HG03039 (cell line): Measurements from ENCODE around the gene PMFBP1.
"Not testable (repeated sequence)": the region's sequence is repeated elsewhere in the genome, so short reads cannot be mapped to it uniquely, and the experiment has no call there.

ENCODE experiments used
- ATAC-seq: cut with Tn5 transposase; IDR thresholded peaks from one replicate; pipeline ENCODE4 v1.9.1; 2021; ENCODE audit warnings: mild to moderate bottlenecking, moderate library complexity; ENCODE audit not compliant: unreplicated experiment

The PMFBP1 gene

DNA sequence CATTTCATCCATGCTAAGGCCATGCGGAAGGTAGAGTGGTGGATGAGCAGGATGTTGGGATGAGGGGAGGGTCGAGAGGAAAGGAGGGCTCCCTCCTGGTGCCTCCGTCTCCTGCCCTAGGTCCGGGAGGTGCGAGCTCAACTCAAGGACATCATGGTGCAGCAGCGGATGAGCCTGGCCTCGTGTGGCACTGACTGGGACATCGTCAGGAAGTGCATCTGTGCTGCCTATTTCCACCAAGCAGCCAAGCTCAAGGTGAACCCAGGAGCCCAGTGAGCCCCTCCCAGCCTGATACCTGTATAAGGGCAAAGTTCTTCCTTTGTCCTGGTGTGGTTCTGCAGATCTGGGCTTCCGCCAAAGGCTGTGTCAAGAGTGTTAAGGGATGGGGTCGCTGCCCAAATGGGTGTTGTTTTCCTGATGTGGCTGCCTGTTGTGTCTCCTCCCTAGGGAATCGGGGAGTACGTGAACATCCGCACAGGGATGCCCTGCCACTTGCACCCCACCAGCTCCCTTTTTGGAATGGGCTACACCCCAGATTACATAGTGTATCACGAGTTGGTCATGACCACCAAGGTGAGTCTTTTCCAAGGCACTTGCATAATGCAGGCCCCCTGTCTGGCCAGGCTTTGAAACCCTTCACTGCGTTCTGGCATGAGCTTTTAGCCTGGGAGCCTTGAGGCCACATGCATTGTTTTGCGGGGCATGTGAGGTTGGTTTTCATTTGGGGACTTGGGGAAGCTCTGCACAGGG, 63.4 kb downstream of the PMFBP1 start:
- no peak for ATAC-seq

DNA sequence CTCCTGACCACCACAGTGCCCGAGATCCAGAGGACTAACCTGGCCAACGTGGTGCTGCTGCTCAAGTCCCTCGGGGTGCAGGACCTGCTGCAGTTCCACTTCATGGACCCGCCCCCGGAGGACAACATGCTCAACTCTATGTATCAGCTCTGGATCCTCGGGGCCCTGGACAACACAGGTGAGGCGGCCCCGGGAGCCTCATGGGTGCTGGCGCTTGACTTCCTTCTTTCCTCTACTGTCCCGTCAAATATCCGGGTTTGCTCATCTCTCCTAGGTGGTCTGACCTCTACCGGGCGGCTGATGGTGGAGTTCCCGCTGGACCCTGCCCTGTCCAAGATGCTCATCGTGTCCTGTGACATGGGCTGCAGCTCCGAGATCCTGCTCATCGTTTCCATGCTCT, 64.6 kb downstream of the PMFBP1 start:
- no peak for ATAC-seq

DNA sequence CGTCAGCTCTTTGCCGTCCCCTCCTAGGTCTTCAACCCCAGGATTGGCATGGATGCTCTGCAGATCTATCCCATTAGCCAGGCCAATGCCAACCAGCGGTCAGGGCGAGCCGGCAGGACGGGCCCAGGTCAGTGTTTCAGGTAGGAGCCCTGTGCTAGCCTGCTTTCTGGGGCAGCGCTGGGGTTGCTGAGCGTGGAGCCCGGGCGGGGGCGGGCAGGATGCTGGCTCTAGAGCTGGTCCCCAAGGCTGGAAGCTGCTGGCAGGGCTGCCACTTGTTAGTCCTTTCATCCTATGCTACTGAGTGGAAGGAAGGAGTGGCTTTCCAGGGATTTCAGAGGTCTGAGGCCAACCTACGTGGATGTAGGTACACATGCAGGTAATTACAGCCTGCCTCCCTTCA, 66.0 kb downstream of the PMFBP1 start:
- no peak for ATAC-seq

DNA sequence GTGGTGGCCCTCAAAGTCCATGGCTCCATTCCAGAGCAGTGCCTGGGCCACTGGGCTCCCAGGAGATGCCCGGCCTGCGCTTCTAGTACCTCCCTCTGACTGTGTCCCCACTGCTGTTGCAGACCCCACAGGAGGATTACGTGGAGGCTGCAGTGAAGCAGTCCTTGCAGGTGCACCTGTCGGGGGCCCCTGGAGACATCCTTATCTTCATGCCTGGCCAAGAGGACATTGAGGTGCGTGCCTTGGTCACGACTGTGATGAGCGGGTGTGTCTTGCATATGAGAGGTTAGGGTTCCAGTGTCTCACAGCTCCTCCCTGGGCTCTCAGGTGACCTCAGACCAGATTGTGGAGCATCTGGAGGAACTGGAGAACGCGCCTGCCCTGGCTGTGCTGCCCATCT, 67.0 kb downstream of the PMFBP1 start:
- no peak for ATAC-seq

DNA sequence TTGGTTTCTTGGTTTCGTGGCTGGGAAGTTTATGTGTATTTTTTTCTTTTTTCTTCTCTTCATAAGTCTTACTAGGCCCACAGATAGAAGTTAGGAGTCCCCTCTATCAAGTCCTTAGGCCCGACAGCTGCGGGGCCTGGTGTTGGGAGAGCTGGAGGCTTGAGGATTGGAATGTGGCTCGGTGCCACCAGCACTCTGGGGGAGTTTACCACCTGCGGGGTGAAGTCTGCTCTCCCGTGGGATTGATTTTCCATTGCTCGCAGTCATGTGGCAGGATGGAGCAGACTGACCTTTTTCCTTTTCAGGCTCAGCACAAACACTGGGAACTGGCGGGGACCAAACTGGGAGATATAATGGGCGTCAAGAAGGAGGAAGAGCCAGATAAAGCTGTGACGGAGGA, 70.8 kb downstream of the PMFBP1 start:
- no peak for ATAC-seq

DNA sequence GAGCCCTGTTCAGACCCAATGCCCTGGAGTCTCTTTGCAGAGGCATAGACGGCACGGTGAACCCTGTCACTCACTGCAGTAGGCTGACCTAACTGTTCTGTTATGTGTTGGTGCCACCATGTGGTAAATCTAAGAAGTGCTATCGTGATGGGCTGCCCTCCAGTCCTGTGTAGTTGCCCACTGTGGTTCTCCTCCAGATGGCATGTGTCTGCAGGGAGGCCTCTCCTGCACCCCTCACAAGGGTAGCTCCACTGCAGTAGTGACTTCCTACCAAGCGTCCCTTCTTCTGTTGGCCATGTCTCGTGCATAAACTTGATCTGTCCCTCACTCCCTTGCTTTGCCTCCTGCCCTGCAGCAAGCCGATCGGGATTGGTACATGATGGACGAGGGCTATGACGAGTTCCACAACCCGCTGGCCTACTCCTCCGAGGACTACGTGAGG, 72.6 kb downstream of the PMFBP1 start:
- peak; percentile 53 for ATAC-seq

DNA sequence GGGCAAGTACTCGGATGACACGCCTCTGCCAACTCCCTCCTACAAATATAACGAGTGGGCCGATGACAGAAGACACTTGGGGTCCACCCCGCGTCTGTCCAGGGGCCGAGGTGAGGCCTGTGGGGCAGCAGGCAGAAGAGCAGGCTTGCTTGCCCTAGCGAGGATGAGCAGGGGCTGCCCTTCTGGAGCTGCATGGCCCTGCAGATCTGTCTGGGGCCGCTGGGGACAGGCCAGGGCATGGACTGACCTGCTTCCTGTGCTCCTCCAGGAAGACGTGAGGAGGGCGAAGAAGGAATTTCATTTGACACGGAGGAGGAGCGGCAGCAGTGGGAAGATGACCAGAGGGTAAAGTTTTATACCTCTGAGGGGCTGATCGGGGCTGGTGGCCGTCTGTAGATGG, 73.0 kb downstream of the PMFBP1 start:
- ATAC-seq = no peak

DNA sequence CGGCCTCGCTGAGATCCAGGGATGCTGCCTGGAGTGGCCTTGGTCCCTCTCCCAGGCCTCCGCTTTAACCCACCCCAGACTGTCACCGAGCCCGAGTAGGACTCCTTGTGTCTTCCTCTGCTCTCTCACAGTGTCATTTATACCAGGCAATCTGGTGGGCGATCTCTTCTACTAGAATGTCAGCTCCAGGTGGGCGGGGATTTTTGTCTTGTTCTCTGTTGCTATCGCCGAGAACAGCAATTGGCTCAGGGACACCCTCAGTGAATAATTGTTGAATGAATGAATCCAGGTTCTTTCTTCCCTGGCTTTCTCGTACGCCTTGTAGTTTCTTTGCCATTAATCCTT, 77.7 kb downstream of the PMFBP1 start:
- ATAC-seq = no peak

DNA sequence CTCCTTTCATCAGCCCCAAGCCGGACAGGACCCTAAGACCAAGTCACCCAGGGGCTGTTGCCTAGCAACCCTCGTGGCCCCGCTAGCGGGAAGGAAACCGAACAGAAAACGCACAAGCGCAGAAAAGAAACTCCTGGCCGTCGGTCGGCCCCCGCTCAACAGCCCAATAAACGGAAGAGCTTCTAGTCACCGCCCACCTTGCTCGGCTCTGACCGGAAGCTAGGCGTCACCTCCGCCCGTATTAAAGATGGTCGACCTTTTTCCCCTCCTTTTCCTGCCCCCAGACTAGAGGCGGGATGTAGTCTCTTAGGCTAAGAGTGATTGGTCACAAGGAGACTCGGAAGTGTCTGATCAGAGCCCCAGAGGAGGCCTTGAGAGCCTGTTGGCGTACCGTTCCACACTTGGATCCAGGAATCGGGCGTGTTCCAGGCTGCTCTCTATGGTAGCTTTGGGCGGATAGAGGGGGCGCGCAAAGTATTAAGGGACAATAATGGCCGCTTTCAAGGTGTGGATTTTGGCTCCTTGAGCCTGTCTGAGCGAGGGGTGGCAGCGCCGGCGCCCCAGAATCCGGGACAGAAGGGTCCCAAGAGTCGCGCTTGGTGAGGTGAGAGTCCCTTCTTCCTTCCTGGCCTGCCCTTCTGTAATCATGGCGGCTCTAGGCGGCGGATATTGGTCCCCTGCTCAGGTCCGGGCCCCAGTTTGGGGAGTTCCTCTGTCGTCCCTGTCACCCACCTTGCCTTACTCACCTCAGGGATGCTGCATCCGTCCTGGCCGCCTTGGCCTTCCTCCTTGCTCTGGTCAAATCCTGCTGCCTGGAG, 78.3 kb downstream of the PMFBP1 start, which contains the start of the genes DHX38 and TXNL4B:
DHX38 (plus strand) TSS at position 400 of the 818 bp plus-strand sequence. CDS start 2,311 bp downstream, outside the sequence.
TXNL4B (minus strand) TSS at position 173 of the 818 bp plus-strand sequence. CDS start 2,871 bp downstream, outside the sequence.
- peak; percentile 96 for ATAC-seq

DNA sequence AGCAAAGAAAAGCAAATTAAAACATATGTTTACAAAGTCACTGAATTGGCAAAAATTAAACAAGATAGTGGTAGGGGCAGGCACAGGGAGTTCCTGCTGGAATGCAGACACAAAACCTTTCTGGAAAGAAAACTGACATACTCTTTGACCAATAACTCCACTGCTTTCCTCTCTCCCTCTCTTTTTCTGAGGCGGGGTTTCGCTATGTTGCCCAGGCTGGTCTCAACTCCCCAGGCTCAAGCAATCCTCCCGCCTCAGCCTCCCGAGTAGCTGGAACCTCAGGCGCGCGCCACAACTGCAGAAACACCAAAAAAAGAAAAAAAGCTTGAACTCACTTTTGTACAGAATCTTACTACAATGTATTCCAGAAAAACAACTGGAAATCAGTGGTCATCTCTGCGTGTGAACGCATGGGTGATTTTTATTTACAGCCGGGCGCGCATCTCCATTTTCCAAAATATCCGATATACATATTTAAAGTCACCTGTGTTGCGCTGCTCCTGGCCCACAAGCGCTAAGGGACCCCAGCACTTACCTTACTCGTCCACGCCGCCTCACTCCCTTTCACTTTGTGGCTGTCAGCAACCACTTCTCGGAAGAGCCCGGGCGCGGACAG, 79.0 kb downstream of the PMFBP1 start:
- ATAC-seq = no peak

DNA sequence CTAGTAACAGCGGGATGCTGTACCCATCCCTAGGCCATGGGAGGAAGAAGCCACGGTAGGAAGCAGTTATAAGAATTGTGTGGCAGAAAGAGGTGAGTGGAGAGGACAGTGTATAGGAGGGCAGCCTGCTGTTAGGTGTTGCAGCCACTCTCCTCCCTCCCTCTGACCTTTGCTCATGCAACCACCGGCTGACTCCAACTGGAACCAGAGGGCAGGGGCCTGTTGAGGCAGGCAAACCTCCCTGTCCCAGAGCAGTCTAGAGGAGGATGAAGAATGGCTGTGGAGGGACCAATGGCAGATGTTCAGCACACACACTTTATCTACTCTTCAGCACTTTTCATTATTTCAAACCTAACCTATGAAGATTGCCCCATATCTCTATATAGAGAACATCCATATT, 80.7 kb downstream of the PMFBP1 start:
- no peak for ATAC-seq

DNA sequence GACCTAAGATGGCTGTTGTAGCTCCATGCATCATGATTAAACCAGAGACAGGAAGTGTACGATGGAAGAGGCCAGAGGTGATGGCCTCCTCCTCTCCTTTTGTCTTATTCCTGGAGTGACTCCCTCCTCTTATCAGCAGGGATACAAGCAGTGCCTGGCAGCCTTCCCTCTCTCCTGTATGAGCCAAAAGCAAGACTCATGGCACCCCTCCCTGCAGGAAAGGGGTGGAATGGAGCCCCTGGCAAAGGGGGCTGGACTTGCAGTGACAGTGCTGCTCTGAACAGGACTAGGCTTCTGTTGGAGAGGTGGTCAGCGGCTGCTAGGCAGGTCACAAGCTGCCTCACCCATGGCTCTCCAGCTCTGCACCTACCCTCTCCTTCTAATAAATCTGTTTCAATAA, 87.0 kb downstream of the PMFBP1 start:
- ATAC-seq = no peak

DNA sequence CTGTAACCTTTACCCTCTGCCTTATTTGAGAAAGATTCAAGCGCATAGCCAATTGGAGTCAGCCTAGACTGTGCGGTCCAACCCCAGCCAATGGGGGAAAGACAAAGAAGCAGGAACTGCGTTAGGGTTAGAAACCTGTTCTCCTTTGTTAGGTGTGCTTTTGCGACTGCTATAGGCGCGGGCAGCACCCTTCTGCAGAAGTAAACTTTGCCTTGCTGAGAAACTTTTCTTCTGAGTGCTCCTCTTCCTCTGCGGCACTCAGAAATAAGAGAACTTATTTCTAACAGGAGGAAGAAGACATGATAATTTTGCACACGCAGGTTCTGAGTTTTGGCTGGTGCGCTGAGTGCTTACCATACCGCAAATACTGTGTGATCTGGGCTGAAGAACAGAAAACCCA, 87.5 kb downstream of the PMFBP1 start:
- ATAC-seq = no peak

DNA sequence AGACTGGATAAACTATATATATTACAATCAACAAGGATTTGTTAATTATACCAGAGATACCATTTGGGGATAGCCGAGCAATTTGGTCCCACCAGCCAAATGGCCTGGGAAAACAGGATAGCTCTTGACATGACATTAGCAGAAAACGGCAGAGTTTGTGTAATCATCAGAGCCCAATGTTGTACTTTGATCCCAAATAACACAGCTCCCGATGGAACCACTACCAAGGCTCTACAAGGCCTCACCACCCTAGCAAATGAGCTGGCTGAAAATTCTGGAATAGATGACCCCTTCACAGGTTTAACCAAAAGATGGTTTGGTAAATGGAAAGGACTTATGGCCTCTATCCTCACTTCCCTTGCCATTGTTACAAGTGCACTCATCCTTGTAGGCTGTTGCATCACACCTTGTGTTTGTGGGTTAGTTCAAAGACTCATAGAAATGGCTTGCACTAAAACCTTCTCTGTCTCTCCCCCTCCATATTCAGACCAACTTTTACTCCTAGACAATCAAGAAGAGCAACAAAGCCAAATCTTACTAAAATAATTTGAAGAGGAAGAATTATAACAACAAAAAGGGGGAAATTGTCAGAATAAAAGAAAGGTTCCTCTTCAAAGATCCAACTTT, 88.1 kb downstream of the PMFBP1 start:
- no peak for ATAC-seq

DNA sequence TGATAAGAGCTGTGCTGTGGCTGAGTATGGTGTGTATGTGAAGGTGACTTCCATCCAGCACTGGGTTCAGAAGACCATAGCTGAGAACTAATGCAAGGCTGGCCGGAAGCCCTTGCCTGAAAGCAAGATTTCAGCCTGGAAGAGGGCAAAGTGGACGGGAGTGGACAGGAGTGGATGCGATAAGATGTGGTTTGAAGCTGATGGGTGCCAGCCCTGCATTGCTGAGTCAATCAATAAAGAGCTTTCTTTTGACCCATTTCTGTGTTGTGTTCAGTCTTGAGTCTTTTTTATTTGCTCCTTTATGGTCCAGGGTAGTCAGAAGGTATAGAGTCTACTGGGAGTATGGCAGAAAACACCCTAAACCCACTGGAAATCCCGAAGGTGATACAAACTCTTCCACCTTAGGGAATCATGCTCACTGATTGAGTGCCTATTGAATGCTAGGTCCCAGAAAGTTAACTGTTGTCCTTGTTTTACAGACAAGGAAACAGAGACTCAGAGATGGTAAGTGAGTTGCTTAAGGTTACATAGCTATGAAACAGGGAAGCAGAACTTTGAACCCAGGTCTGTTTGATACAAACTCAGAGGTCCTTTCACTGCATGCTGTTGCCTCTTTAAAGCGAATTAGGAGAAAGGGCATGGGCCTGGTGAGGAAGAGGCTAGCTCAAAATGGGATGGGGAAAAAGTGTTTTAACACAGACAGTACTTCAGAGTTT, 94.8 kb downstream of the PMFBP1 start:
- not testable (repeated sequence) for ATAC-seq

DNA sequence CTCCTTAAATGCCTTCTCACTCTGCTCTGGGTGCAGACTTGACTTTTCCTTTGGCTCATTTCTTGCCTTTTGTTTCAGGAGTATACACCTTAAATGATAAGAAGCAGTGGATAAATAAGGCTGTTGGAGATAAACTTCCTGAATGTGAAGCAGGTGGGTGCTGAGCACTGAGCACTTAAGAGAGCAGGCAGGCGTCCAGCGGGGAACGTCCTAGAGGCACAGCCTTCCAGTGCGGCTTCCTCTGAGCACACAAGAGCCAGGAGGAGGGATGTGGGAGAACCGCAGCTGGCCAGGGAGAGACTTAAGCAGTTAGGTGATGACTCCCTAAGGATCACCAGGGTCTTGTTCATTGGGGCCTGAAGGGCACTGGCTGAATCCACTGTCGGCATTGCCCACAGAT, 96.9 kb downstream of the PMFBP1 start:
- not testable (repeated sequence) for ATAC-seq

DNA sequence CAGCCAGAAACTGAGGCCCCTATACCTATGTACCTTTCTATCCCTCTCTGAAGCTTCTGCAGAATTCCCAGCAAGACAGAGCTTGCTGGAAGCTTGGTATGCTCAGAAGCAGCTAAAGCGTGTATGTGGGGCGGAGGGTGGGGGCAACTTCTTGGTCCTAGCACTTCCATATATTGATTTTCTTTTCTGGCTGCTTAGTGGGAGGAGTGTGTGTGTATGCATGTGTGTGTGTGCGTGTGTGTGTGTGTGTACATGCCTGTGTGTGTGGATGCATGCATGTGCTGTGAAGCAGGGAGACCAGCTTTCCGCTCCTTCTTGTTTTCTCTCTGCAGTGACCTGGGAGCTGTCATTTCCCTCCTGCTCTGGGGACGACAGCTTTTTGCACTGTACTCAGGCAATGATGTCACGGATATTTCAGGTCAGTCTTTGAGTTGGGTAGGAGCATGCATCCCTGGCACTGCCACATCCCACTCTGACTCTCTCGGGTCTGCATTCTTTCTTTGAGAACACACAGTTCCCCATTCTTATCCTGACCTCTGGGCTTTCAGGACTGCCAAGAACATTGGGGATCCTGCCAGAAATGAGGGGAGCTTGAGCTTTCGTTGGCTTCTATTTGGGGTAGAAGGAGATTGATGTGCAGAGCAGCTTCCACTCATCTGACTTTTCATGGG, 98.3 kb downstream of the PMFBP1 start:
- no peak for ATAC-seq

DNA sequence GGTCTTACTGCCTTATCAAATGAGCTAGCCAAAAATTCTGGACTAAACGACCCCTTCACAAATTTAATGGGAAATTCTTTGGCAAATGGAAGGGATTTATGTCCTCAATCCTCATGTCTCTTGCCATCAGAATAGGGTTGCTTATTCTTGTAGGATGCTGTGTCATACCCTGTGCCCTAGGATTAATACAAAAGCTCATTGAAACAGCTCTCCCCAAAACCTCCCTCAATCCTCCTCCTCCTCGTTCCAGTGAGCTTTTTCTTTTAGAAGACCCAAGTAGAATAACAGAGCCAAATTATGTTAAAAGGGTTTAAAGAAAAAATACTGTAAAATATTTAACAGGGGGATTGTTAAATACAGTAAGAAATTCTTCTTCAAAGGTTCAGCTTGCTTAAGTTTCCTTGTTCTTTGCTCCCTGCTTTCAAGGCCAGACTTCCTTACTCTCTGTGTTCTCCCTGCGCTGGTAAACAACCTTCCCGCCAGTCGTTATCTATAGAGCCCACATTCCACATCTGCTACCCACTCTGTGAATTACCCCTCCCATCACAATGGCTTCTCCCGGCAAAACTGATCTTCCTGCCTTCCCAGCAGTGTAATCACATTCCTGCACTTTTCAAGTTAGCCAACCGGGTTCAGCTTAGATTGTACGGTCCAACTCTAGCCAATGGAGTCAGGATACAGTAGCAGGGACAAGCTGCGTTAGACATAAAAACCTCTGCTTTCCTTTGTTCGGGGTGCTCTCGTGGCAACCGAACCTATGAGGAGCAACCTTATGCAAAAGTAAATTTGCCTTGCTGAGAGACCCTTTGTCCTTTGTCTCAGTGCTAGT, 99.2 kb downstream of the PMFBP1 start:
- ATAC-seq = no peak
